GM12878 (cell line): ENCODE data around the gene SMPD2. TPM values are rescaled to one million over a fixed set of nuclear protein-coding genes. Genes with fewer than 3 reads are reported as not detected.
A peak's percentile ranks its signal among the peaks of the same experiment; 100 is the strongest.

ENCODE experiments used
- BCL3 ChIP-seq: IDR thresholded peaks from 2 replicates; pipeline ENCODE4 v1.6.1; 2011; ENCODE audit warnings: borderline replicate concordance, low read depth, mild to moderate bottlenecking, moderate library complexity, low read length; ENCODE audit not compliant: insufficient read depth, poor library complexity, severe bottlenecking
- BRCA1 ChIP-seq: IDR thresholded peaks from 2 replicates; pipeline ENCODE4 v1.6.1; 2011; ENCODE audit warnings: low read depth, low read length, improper control_type of control experiment
- CBX5 ChIP-seq: sonication (generic); IDR thresholded peaks from 2 replicates; pipeline ENCODE4 v1.6.1; 2016; ENCODE audit warnings: low read depth, moderate library complexity, mild to moderate bottlenecking, inconsistent platforms
- CTCF ChIP-seq, 3 experiments: IDR thresholded peaks in 2 of 3; conservative IDR thresholded peaks in 1 of 3; 2 replicates each; pipeline ENCODE4 v1.5.1; 2011; ENCODE audit warnings: low read depth in 3 of 3, low read length in 3 of 3, mild to moderate bottlenecking in 3 of 3, control low read depth in 2 of 3, moderate library complexity in 2 of 3, inconsistent platforms in 1 of 3, mixed read lengths in 1 of 3; ENCODE audit not compliant: control insufficient read depth in 2 of 3, insufficient read depth in 1 of 3; ENCODE audit errors: extremely low read depth in 1 of 3
- EZH2 ChIP-seq: IDR thresholded peaks from 2 replicates; pipeline ENCODE4 v1.6.1; 2012; ENCODE audit warnings: low read depth, mild to moderate bottlenecking, control low read depth, inconsistent platforms, low read length, borderline replicate concordance; ENCODE audit not compliant: control insufficient read depth
- HDAC2 ChIP-seq: fragments of 200-600 bp; sonication (generic); IDR thresholded peaks from 2 replicates; pipeline ENCODE4 v1.6.1; 2017
- IRF4 ChIP-seq: IDR thresholded peaks from 2 replicates; pipeline ENCODE4 v1.6.1; 2011; ENCODE audit warnings: low read depth, low read length
- JUNB ChIP-seq: IDR thresholded peaks from 2 replicates; pipeline ENCODE4 v1.6.1; 2016; ENCODE audit warnings: antibody characterized with exemption, mild to moderate bottlenecking
- JUND ChIP-seq: IDR thresholded peaks from 2 replicates; pipeline ENCODE4 v1.6.1; 2012; ENCODE audit warnings: low read depth, mild to moderate bottlenecking, low read length, improper control_type of control experiment, moderate library complexity
- MEF2B ChIP-seq: fragments of 450-650 bp; IDR thresholded peaks from 2 replicates; pipeline ENCODE4 v1.6.1; 2018; ENCODE audit warnings: mild to moderate bottlenecking, moderate library complexity; ENCODE audit not compliant: partially characterized antibody, poor library complexity, severe bottlenecking
- MYC ChIP-seq: IDR thresholded peaks from 2 replicates; pipeline ENCODE4 v1.6.1; 2011; ENCODE audit warnings: mild to moderate bottlenecking, low read length, moderate library complexity, inconsistent platforms; ENCODE audit not compliant: insufficient read depth, insufficient replicate concordance, insufficient read length, severe bottlenecking
- RUNX3 ChIP-seq: IDR thresholded peaks from 2 replicates; pipeline ENCODE4 v1.6.1; 2012; ENCODE audit warnings: low read length, inconsistent platforms
- SIN3A ChIP-seq: IDR thresholded peaks from 2 replicates; pipeline ENCODE4 v1.6.1; 2012; ENCODE audit warnings: low read depth, low read length, improper control_type of control experiment
- SKIL ChIP-seq: fragments of 450-650 bp; IDR thresholded peaks from 2 replicates; pipeline ENCODE4 v1.6.1; 2017; ENCODE audit warnings: mild to moderate bottlenecking, low read depth, inconsistent platforms; ENCODE audit not compliant: poor library complexity, severe bottlenecking
- SMAD5 ChIP-seq: IDR thresholded peaks from 2 replicates; pipeline ENCODE4 v1.6.1; 2016; ENCODE audit warnings: antibody characterized with exemption, low read depth
- SP1 ChIP-seq: IDR thresholded peaks from one replicate; pipeline ENCODE4 v1.6.1; 2011; ENCODE audit warnings: low read depth, low read length
- TCF3 ChIP-seq: IDR thresholded peaks from 2 replicates; pipeline ENCODE4 v1.6.1; 2012; ENCODE audit warnings: low read depth, mild to moderate bottlenecking, low read length, borderline replicate concordance; ENCODE audit not compliant: insufficient read depth
- ZNF217 ChIP-seq: fragments of 450-650 bp; IDR thresholded peaks from 2 replicates; pipeline ENCODE4 v1.6.1; 2017; ENCODE audit warnings: antibody characterized with exemption, mild to moderate bottlenecking
- ZNF384 ChIP-seq: IDR thresholded peaks from 2 replicates; pipeline ENCODE4 v1.6.1; 2012; ENCODE audit warnings: low read depth, mild to moderate bottlenecking, low read length, improper control_type of control experiment, borderline replicate concordance
- polyA plus RNA-seq, 11 experiments: library from polyadenylated mRNA; depleted of rRNA in 4 of 11; unstranded in 6 of 11; stranded (reverse) in 5 of 11; fragments of >200 nt; fragmentation: Nextera tagmentation in 4 of 11; fragmentation: Illumina TruSeq in 1 of 11; extraction: Ambion mirVana in 4 of 11; extraction: Trizol in 1 of 11; gene quantifications; 1 replicate in 1 of 11; 2 replicates in 10 of 11; pipeline versions ENCODE4 v1.2.1 to v1.2.3, GENCODE V29; 2011 to 2016; ENCODE audit warnings: inconsistent platforms in 2 of 11, missing spikeins in 2 of 11, low read depth in 1 of 11
- total RNA-seq, 4 experiments: library from RNA; depleted of rRNA in 3 of 4; stranded (reverse); fragments of >200 nt in 3 of 4; fragmentation: Illumina TruSeq in 1 of 4; extraction: Trizol in 1 of 4; gene quantifications; 2 replicates each; pipeline versions ENCODE4 v1.2.1 to v1.2.3, GENCODE V29; 2013 to 2021
- TF ChIP-seq, protein P1 (sequence below): IDR thresholded peaks from 2 replicates; pipeline ENCODE4 v1.6.1; 2011; ENCODE audit warnings: mild to moderate bottlenecking, low read depth, low read length, moderate library complexity; ENCODE audit not compliant: insufficient replicate concordance

SMPD2 gene
- total and polyA plus RNA-seq, 10 of the 15 experiments (the other 5 are each of a cell fraction or from before 2014, with no cell fraction given) = 0.06 to 15.4 (median 9.7) TPM

GRCh38 chr6:109458774-109459531 is 18.4 kb downstream of the SMPD2 start (continued):
- TF ChIP-seq BRCA1 = no peak
- TF ChIP-seq, protein P1, sequence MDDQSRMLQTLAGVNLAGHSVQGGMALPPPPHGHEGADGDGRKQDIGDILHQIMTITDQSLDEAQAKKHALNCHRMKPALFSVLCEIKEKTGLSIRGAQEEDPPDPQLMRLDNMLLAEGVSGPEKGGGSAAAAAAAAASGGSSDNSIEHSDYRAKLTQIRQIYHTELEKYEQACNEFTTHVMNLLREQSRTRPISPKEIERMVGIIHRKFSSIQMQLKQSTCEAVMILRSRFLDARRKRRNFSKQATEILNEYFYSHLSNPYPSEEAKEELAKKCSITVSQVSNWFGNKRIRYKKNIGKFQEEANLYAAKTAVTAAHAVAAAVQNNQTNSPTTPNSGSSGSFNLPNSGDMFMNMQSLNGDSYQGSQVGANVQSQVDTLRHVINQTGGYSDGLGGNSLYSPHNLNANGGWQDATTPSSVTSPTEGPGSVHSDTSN = peak; percentile 64
- TF ChIP-seq BCL3 = no peak
- TF ChIP-seq ZNF384 = no peak
- no peak for TF ChIP-seq IRF4
- TF ChIP-seq JUNB = no peak
- TF ChIP-seq ZNF217 = no peak
- no peak for TF ChIP-seq TCF3
- TF ChIP-seq SMAD5 = no peak
- TF ChIP-seq CTCF (IDR thresholded peaks at IDR 0.05 in 2 of 3, conservative IDR thresholded peaks at IDR 0.05 in 1 of 3; ENCODE audit: control insufficient read depth in 2 of 3, extremely low read depth in 1 of 3, insufficient read depth in 1 of 3, low read depth in 3 of 3, low read length in 3 of 3) = no peak
- TF ChIP-seq EZH2 = no peak
- TF ChIP-seq JUND = no peak
- TF ChIP-seq SP1 = no peak
- TF ChIP-seq SIN3A = no peak
- no peak for TF ChIP-seq SKIL
- TF ChIP-seq MEF2B = no peak
- TF ChIP-seq CBX5 = no peak
- TF ChIP-seq RUNX3 = peak; percentile 87
- no peak for TF ChIP-seq HDAC2
- TF ChIP-seq MYC = no peak
